ENCODE data around the gene EYS.
A peak's percentile ranks its signal among the peaks of the same experiment; 100 is the strongest.
"Not testable (repeated sequence)": the region's sequence is repeated elsewhere in the genome, so short reads cannot be mapped to it uniquely, and the experiment has no call there.

EYS gene

GRCh38 chr6:63926950-63927927 lies 1779.8 kb downstream of the EYS start:
- no peak for DNase-seq

DNA sequence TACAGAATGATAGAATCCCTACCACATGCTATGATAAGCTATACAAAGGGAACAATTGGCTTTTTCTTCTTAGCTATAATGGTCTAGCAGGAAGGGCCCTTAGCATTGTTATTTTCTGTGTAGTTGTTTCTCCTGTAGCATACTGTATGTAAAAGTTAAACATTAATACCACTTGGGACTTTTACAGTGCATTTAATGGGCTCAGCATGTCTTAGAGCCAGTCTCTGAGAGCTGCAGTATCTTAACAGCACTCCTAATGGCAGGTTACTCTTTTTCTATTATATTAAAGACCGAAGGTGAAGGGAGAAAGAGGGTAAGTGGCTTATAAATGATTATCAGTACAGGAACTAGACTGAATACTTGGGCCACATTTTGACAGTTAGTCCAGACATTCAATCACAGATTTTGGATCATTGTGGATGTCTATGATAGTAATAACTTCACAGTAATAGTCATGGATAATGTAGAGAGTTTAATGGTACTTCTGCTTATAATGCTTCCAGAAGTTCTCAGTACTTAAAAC lies 1780.7 kb downstream of the EYS start:
- no peak for DNase-seq

GRCh38 chr6:63923139-63923739 lies 1783.8 kb downstream of the EYS start:
- DNase-seq: peak; percentile 15

GRCh38 chr6:63919556-63920110 lies 1787.4 kb downstream of the EYS start:
- no peak for DNase-seq

GRCh38 chr6:63912887-63913286 lies 1794.1 kb downstream of the EYS start:
- no peak for DNase-seq

- DNase-seq: no peak
Measured at GRCh38 chr6:63910863-63911551, 1796.0 kb downstream of the EYS start.

DNA sequence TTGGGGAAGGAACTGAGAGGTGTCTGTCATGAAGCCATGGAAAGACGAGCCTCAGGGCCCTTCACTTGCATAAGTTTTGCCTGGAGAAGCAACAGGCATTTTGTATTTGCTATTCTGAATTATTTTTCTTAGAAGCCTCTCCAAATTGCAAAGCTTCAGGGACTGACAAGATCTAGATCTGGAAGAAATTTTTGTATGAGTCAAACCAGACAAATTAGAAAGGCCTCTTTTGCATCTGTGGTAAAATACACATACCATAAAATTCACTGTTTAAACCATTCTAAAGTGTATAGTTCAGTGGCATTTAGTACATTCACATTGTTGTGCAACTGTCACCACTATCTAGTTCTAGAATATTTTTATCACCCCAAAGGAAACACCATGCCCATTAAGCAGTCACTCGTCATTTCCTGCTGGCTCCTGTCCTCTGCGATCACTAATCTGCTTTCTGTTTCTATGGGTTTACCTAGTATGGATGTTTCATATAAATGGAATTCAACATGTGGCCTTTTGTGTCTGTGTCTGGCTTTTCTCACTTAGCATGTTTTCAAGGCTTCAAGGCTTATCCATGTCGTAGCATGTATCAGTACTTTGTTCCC lies 1802.3 kb downstream of the EYS start:
- DNase-seq: no peak

- no peak for DNase-seq
Measured at GRCh38 chr6:63899550-63899949, 1807.5 kb downstream of the EYS start.

DNA sequence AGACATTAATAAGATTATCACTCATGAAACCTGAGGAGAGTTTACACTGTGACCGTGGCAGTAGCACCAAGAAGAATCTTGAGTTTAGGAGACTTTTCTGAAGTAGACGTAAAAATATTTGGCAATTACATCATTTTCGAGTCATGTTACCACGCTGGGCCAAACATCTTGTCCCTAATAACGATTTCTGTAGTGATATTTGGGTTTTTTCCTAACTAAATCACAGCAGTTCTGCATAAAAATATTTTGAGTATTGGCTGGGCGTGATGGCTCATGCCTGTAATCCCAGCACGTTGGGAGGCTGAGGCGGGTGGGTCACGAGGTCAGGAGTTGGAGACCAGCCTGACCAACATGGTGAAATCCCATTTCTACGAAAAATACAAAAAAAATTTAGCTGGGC lies 1809.1 kb downstream of the EYS start:
- no peak for DNase-seq

- no peak for DNase-seq
Measured at GRCh38 chr6:63897459-63897858, 1809.6 kb downstream of the EYS start.

- DNase-seq: no peak
Measured at GRCh38 chr6:63888416-63888815, 1818.6 kb downstream of the EYS start.

- DNase-seq: not testable (repeated sequence)
Measured at GRCh38 chr6:63887804-63888203, 1819.2 kb downstream of the EYS start.

DNA sequence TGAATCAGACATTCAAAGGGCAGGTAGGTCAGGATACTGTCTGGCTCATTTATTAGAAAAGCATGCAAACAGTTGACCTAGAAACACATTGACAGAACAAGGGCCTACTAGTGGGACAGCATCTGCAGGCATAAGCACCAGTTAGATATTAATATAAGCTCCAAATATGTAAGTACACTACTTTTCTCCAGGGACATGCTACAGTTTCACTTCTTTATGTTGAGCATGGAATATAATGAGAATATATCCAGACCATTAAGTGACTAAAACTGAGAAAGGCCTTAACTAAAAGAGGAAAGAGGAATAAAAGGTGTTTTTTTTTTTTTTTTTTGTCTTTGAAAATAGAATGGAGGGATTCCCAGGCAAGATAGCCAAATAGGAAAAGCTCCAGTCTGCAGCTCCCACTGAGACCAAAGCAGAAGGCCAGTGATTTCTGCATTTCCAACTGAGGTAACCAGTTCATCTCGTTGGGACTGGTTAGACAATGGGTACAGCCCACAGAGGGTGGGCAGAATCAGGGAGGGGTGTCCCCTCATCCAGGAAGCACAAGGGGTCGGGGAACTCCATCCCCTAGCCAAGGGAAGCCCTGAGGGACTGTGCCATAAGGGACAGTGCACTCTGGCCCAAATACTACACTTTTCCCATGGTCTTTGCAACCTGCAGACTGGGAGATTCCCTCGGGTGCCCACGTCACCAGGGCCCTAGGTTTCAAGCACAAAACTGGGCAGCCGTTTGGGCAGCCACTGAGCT lies 1819.8 kb downstream of the EYS start:
- no peak for DNase-seq

DNA sequence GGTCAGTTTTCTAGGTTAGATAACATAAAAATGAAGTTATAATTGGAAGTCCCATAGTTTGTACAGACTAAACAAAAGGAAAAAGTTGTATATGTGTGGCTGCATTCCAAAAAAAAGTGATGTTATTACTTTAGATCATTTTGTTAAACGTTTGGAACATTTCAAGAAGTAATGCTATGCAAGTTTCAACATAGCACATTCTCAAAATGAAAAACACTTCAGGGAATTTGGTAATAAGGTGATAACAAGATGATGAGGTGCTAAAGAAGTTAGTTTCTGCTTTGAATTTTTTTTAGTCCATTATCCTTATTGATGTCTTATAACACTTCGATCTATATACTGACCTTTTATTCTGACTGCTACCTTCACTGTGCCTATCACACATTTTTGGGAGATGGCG lies 1820.7 kb downstream of the EYS start:
- DNase-seq: no peak

DNA sequence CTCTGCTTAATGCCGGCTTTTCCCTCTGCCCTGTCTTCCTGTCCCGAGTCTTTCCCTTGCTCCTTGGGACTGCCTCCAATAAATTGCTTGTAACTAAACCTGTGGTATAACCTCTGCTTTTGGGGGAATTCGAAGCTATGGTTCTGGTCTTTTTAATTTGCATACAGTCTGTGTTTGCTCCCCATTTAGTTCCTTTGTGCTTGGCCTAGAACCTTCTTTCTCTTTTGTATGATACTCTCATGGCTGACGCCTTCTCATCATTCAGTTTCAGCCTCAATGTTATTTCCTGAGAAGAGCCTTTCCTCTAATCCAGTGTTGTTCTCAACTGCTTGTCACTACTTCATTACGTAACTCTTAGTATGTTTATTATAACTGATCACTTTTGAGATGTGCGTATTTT lies 1823.4 kb downstream of the EYS start:
- DNase-seq: no peak

DNA sequence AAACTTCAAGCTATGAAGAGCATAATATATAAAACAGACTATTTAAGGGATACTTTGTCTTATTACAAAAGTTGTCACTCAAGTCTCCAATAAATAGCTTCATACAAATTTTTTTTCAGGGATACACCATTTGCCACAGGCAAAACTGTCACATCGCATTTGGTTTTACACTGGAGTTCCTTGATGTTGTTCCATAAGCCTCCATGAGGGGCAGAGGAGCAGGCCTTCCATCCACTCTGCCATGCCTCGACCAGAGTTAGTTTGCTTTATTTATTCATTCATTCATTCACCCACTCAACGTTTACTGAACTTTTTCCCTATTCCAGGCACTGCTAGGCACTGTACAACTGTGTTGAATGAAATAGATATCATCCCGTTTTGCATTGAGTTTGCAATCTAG lies 1824.8 kb downstream of the EYS start:
- DNase-seq: no peak

DNA sequence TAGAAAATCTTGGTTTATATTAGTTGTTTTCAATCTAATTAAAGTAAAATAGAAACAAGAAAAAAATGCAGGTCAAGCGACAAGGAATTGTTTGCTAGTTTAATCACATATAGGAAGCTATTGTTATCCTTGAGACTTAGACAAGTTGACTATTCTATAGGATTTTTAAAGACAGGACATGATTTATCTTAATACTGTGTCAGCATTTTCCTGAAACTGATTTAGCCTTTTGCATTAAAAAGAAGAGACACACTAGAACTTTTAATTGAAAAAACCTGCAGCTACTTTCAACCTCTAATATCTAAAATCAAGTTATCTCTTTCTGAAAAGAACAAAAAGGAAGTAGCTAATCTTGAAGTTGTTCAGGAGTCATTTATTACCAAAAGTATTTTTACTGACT lies 1825.2 kb downstream of the EYS start:
- DNase-seq: no peak

- DNase-seq: no peak
Measured at GRCh38 chr6:63872233-63872632, 1834.8 kb downstream of the EYS start.

GRCh38 chr6:63868351-63868750 lies 1838.7 kb downstream of the EYS start:
- no peak for DNase-seq

GRCh38 chr6:63864671-63865318 lies 1842.2 kb downstream of the EYS start:
- DNase-seq: no peak

- no peak for DNase-seq
Measured at GRCh38 chr6:63864061-63864460, 1843.0 kb downstream of the EYS start.
